Endodermal cell (in vitro differentiated cells): ENCODE results near the gene MAPKAPK3. TPM values are rescaled to one million over a fixed set of nuclear protein-coding genes. Genes with fewer than 3 reads are reported as not detected.

Experiments used
- DNase-seq: peaks from one replicate; pipeline ENCODE4 v3.0.0-alpha.2; 2017
- H3K27ac ChIP-seq: 2 replicates; pipeline ENCODE4 v1.5.1; 2013; ENCODE audit warnings: mild to moderate bottlenecking, low read depth, low read length, moderate library complexity
- H3K27me3 ChIP-seq: 2 replicates; pipeline ENCODE4 v1.6.1; 2013; ENCODE audit warnings: mild to moderate bottlenecking, low read length, moderate library complexity; ENCODE audit not compliant: insufficient read depth, control insufficient read depth, poor library complexity, severe bottlenecking
- H3K36me3 ChIP-seq: 2 replicates; pipeline ENCODE4 v1.7.0; 2013; ENCODE audit warnings: mild to moderate bottlenecking, low read length, moderate library complexity; ENCODE audit not compliant: control insufficient read depth, insufficient read depth
- H3K4me1 ChIP-seq: one replicate; pipeline ENCODE4 v1.7.0; 2013; ENCODE audit warnings: low read length; ENCODE audit not compliant: control insufficient read depth, insufficient read depth
- H3K4me3 ChIP-seq: 2 replicates; pipeline ENCODE4 v1.5.1; 2013; ENCODE audit warnings: mild to moderate bottlenecking, low read length, moderate library complexity
- H3K9ac ChIP-seq: 2 replicates; pipeline ENCODE4 v1.6.1; 2013; ENCODE audit warnings: mild to moderate bottlenecking, low read length, moderate library complexity; ENCODE audit not compliant: poor library complexity, severe bottlenecking; ENCODE audit errors: extremely low read depth
- H3K9me3 ChIP-seq: 2 replicates; pipeline ENCODE4 v1.6.1; 2013; ENCODE audit warnings: mild to moderate bottlenecking, low read length, moderate library complexity; ENCODE audit not compliant: control insufficient read depth
- H3K27ac Mint-ChIP-seq: 2 replicates; pipeline ENCODE4 v1.8.0; 2020; ENCODE audit warnings: mixed read lengths
- H3K27me3 Mint-ChIP-seq: 2 replicates; pipeline ENCODE4 v1.8.0; 2021; ENCODE audit warnings: mild to moderate bottlenecking, mixed read lengths; ENCODE audit not compliant: insufficient read depth
- H3K36me3 Mint-ChIP-seq: 2 replicates; pipeline ENCODE4 v1.8.0; 2020; ENCODE audit warnings: low read depth, mixed read lengths
- H3K4me1 Mint-ChIP-seq: 2 replicates; pipeline ENCODE4 v1.8.0; 2020; ENCODE audit warnings: mixed read lengths
- H3K4me3 Mint-ChIP-seq: 2 replicates; pipeline ENCODE4 v1.8.0; 2020; ENCODE audit warnings: mild to moderate bottlenecking, moderate library complexity, mixed read lengths
- H3K9me3 Mint-ChIP-seq: 2 replicates; pipeline ENCODE4 v1.8.0; 2020; ENCODE audit warnings: mild to moderate bottlenecking, mixed read lengths
- CTCF ChIP-seq: fragments of 200-600 bp; sonication (generic); conservative IDR thresholded peaks from 2 replicates; pipeline ENCODE4 v1.5.0; 2021; ENCODE audit warnings: antibody characterized with exemption, mild to moderate bottlenecking
- WGBS, 2 experiments: methylation state at CpG; one replicate each; pipeline versions ENCODE4 v1.1.5 to v1.1.7; 2013; ENCODE audit warnings: missing lambda C conversion rate in 2 of 2, mixed read lengths in 1 of 2; ENCODE audit not compliant: insufficient coverage in 1 of 2, insufficient read length in 1 of 2; 5-methylcytosine and 5-hydroxymethylcytosine counted together
- total RNA-seq, 2 donors: library from RNA; stranded (reverse); fragmentation: NEBNext Ultra II Directional in 1 of 2; extraction: Animal tissue kit (Norgen Biotek cat#: 25700) in 1 of 2; gene quantifications; 2 replicates in 1 of 2; 3 replicates in 1 of 2; pipeline ENCODE4 v1.2.1, GENCODE V29; 2021

Gene MAPKAPK3
- total RNA-seq, 2 donors from 2014 or later: 37.2 to 39.7 TPM

GRCh38 chr3:50648944-50649343 is 32.0 kb downstream of the MAPKAPK3 start:
- Mint-ChIP-seq H3K36me3 (peaks cover 9% of the 10 kb centered on the region), H3K27me3 (no peaks in the 10 kb centered on the region), H3K27ac (no peak overlapping the region), H3K4me1 (peaks cover 28% of the 10 kb centered on the region), H3K9me3 (no peaks in the 10 kb centered on the region), H3K4me3 (no peak overlapping the region)
- Histone ChIP-seq H3K36me3 (peaks cover 19% of the 10 kb centered on the region), H3K9me3 (no peaks in the 10 kb centered on the region), H3K4me3 (no peak overlapping the region), H3K9ac (no peak overlapping the region), H3K27ac (peak overlapping the region; percentile 76), H3K27me3 (no peaks in the 10 kb centered on the region), H3K4me1 (no peaks in the 10 kb centered on the region)
- no peak for TF ChIP-seq CTCF
- no peak for DNase-seq
- 90 to 91% methylated on average over 1 to 2 of the region's 2 CpGs for whole genome bisulfite sequencing, 2 experiments

GRCh38 chr3:50649451-50649931 is 32.5 kb downstream of the MAPKAPK3 start:
- Mint-ChIP-seq H3K27me3 (no peaks in the 10 kb centered on the region), H3K4me3 (no peak overlapping the region), H3K36me3 (peaks cover 9% of the 10 kb centered on the region), H3K4me1 (peaks cover 22% of the 10 kb centered on the region), H3K27ac (no peak overlapping the region), H3K9me3 (no peaks in the 10 kb centered on the region)
- Histone ChIP-seq H3K9ac (no peak overlapping the region), H3K27ac (no peak overlapping the region), H3K4me1 (no peaks in the 10 kb centered on the region), H3K36me3 (peaks cover 15% of the 10 kb centered on the region), H3K27me3 (no peaks in the 10 kb centered on the region), H3K9me3 (no peaks in the 10 kb centered on the region), H3K4me3 (no peak overlapping the region)
- DNase-seq: no peak
- TF ChIP-seq CTCF: no peak
- WGBS, 2 experiments: 84 to 89% methylated on average over 6 to 8 of the region's 8 CpGs

- WGBS, 2 experiments: no CpG with 5 or more reads among the region's 1 CpG
Observed at GRCh38 chr3:50650018-50650417, 33.1 kb downstream of the MAPKAPK3 start.

More at GRCh38 chr3:50650018-50650417, 33.1 kb downstream of the MAPKAPK3 start:
- no peak overlapping the region for H3K9ac ChIP-seq
- no peak overlapping the region for H3K27ac Mint-ChIP-seq
- peaks cover 10% of the 10 kb centered on the region for H3K36me3 ChIP-seq
- H3K4me1 Mint-ChIP-seq: peaks cover 17% of the 10 kb centered on the region
- H3K9me3 Mint-ChIP-seq: no peaks in the 10 kb centered on the region
- no peak overlapping the region for H3K4me3 Mint-ChIP-seq
- no peaks in the 10 kb centered on the region for H3K9me3 ChIP-seq
- peaks cover 9% of the 10 kb centered on the region for H3K36me3 Mint-ChIP-seq
- no peak overlapping the region for H3K27ac ChIP-seq
- H3K27me3 ChIP-seq: no peaks in the 10 kb centered on the region
- TF ChIP-seq CTCF: no peak
- H3K4me3 ChIP-seq: no peak overlapping the region
- no peaks in the 10 kb centered on the region for H3K4me1 ChIP-seq
- DNase-seq: no peak
- H3K27me3 Mint-ChIP-seq: peaks cover under 1% of the 10 kb centered on the region
